CD4-positive, alpha-beta memory T cell (primary cell): Measurements from ENCODE around the gene ZNF836. TPM values are rescaled to one million over a fixed set of nuclear protein-coding genes. Genes with fewer than 3 reads are reported as not detected.

Source experiments
- CTCF ChIA-PET: fragments of 350-600 bp; sonication (Branson Sonifier 250); formaldehyde crosslinking; loops from one replicate; lab custom pipeline; 2021; ENCODE audit warnings: inconsistent platforms; ENCODE audit not compliant: partially characterized antibody; lab: Charles Lee
- POLR2A ChIA-PET: fragments of 350-600 bp; sonication (Branson Sonifier 250); formaldehyde crosslinking; loops from one replicate; lab custom pipeline; 2021; ENCODE audit not compliant: partially characterized antibody; lab: Charles Lee
- DNase-seq, 5 donors: peaks; one replicate each; pipeline versions ENCODE4 v3.0.0 to v3.0.0-alpha.2; 2020 to 2022; ENCODE audit warnings: mixed read lengths in 1 of 5
- H3K27ac ChIP-seq: one replicate; pipeline ENCODE4 v1.7.0; 2013; ENCODE audit warnings: low read depth, low read length
- H3K27me3 ChIP-seq: 2 replicates; pipeline ENCODE4 v1.7.0; 2013; ENCODE audit warnings: mild to moderate bottlenecking, low read length, moderate library complexity; ENCODE audit not compliant: insufficient read depth
- H3K36me3 ChIP-seq: 2 replicates; pipeline ENCODE4 v1.7.0; 2013; ENCODE audit warnings: mild to moderate bottlenecking, low read length, moderate library complexity; ENCODE audit not compliant: insufficient read depth
- H3K4me1 ChIP-seq: 2 replicates; pipeline ENCODE4 v1.7.0; 2013; ENCODE audit warnings: mild to moderate bottlenecking, low read length, moderate library complexity; ENCODE audit not compliant: insufficient read depth
- H3K4me3 ChIP-seq, 2 donors: one replicate each; pipeline ENCODE4 v1.7.0; 2013; ENCODE audit warnings: low read length in 2 of 2, mild to moderate bottlenecking in 1 of 2
- H3K9me3 ChIP-seq, 2 donors: one replicate each; pipeline ENCODE4 v1.7.0; 2013; ENCODE audit warnings: low read length in 2 of 2, control low read depth in 1 of 2; ENCODE audit not compliant: control insufficient read depth in 1 of 2
- H3K27ac Mint-ChIP-seq, 7 donors: one replicate each; pipeline ENCODE4 v1.8.0; 2020 to 2021; ENCODE audit warnings: mixed read lengths in 7 of 7, mild to moderate bottlenecking in 6 of 7, inconsistent platforms in 3 of 7, moderate library complexity in 3 of 7
- H3K27me3 Mint-ChIP-seq, 2 donors: one replicate each; pipeline ENCODE4 v1.8.0; 2020 to 2021; ENCODE audit warnings: mixed read lengths in 2 of 2
- H3K36me3 Mint-ChIP-seq, 2 donors: one replicate each; pipeline ENCODE4 v1.8.0; 2020 to 2021; ENCODE audit warnings: mixed read lengths in 2 of 2, inconsistent platforms in 1 of 2, mild to moderate bottlenecking in 1 of 2
- H3K4me1 Mint-ChIP-seq, 4 donors: one replicate each; pipeline ENCODE4 v1.8.0; 2020 to 2021; ENCODE audit warnings: mixed read lengths in 4 of 4, mild to moderate bottlenecking in 1 of 4
- H3K4me3 Mint-ChIP-seq, 8 donors: one replicate each; pipeline ENCODE4 v1.8.0; 2020 to 2021; ENCODE audit warnings: mixed read lengths in 8 of 8, mild to moderate bottlenecking in 7 of 8, moderate library complexity in 6 of 8, inconsistent platforms in 3 of 8
- H3K9me3 Mint-ChIP-seq, 8 donors: one replicate each; pipeline ENCODE4 v1.8.0; 2020 to 2021; ENCODE audit warnings: mixed read lengths in 8 of 8, mild to moderate bottlenecking in 5 of 8, inconsistent platforms in 3 of 8, moderate library complexity in 1 of 8
- intact Hi-C: fragments of 100-400 bp; cut with micrococcal nuclease; formaldehyde crosslinking; loops from one replicate; pipeline ENCODE4 v1.15.1; 2023
- polyA plus RNA-seq, 2 donors: library from polyadenylated mRNA; unstranded; fragments of 300-500 nt; fragmentation: Illumina TruSeq; gene quantifications; one replicate each; pipeline ENCODE4 v1.2.3, GENCODE V29; 2021
- total RNA-seq, 2 experiments: library from RNA; stranded (reverse); gene quantifications; one replicate each; pipeline ENCODE4 v1.2.3, GENCODE V29; 2021

Gene ZNF836
- total and polyA plus RNA-seq, 4 experiments from 2014 or later: 4.6 to 54.7 (median 32.7) TPM

- peak overlapping the region; percentile 67 for H3K27ac ChIP-seq
- Mint-ChIP-seq H3K9me3 (peaks cover 0 to 2% (median 0%) of the 10 kb centered on the region in 8 donors), H3K27me3 (no peaks in the 10 kb centered on the region), H3K4me3 (peak overlapping the region; percentile 94 to 99 (median 98)), H3K27ac (peak overlapping the region; percentile 92 to 100 (median 99)), H3K36me3 (peaks cover 12 to 20% of the 10 kb centered on the region in 2 donors), H3K4me1 (peaks cover 26 to 50% (median 35%) of the 10 kb centered on the region in 4 donors)
- H3K36me3 ChIP-seq: peaks cover 10% of the 10 kb centered on the region
- POLR2A ChIA-PET: interaction anchor here (0.6 to 3.4 kb wide), 25 partner anchors 9 to 1332 kb away, joined by 3 to 67 read pairs (median 4); partner anchors contain the start of genes ZNF432, ZNF613, ZNF615 and ZNF616
- no peaks in the 10 kb centered on the region for H3K27me3 ChIP-seq
- H3K9me3 ChIP-seq: no peaks in the 10 kb centered on the region
- H3K4me3 ChIP-seq: peak overlapping the region; percentile 53 to 63
- peak in 1 of 5 donors; percentile 11 for DNase-seq
- intact Hi-C loops: loop anchor here (1.0 kb wide), 5 partner anchors 18 to 914 kb away; partner anchors contain the start of genes ZNF160, ZNF766, ZNF836 and ZNF841
- CTCF ChIA-PET: interaction anchor here (0.6 to 1.7 kb wide), 8 partner anchors 9 to 51 kb away, joined by 3 to 9 read pairs (median 6); partner anchors contain the start of gene ZNF616
- peaks cover 44% of the 10 kb centered on the region for H3K4me1 ChIP-seq
Measured at GRCh38 chr19:52188822-52189734, 17.7 kb upstream of the ZNF836 start.

- Mint-ChIP-seq H3K9me3 (peaks cover 0 to 2% (median 0%) of the 10 kb centered on the region in 8 donors), H3K4me3 (peak overlapping the region in 1 of 8 donors; percentile 28), H3K4me1 (peaks cover 17 to 37% (median 24%) of the 10 kb centered on the region in 4 donors), H3K27ac (peak overlapping the region in 2 of 7 donors; percentile 47 to 80), H3K27me3 (no peaks in the 10 kb centered on the region), H3K36me3 (peaks cover 8 to 12% of the 10 kb centered on the region in 2 donors)
- Histone ChIP-seq H3K27me3 (no peaks in the 10 kb centered on the region), H3K4me3 (no peak overlapping the region), H3K9me3 (no peaks in the 10 kb centered on the region), H3K36me3 (peaks cover under 1% of the 10 kb centered on the region), H3K4me1 (peaks cover 28% of the 10 kb centered on the region), H3K27ac (no peak overlapping the region)
- intact Hi-C loops: no loop called here
- DNase-seq: no peak
- ChIA-PET POLR2A (no interaction called here), CTCF (no interaction called here)
Measured at GRCh38 chr19:52187407-52187806, 16.0 kb upstream of the ZNF836 start.

- H3K9me3 ChIP-seq: no peaks in the 10 kb centered on the region
Measured at GRCh38 chr19:52176574-52176973, 5.2 kb upstream of the ZNF836 start.

GRCh38 chr19:52172347-52172746 lies 926 bp upstream of the ZNF836 start:
- Histone ChIP-seq H3K4me1 (peaks cover 25% of the 10 kb centered on the region), H3K27me3 (no peaks in the 10 kb centered on the region), H3K4me3 (peak overlapping the region in 1 of 2 donors; percentile 93), H3K9me3 (no peaks in the 10 kb centered on the region), H3K36me3 (peaks cover 8% of the 10 kb centered on the region), H3K27ac (peak overlapping the region; percentile 80)
- Mint-ChIP-seq H3K4me1 (peaks cover 23 to 39% (median 35%) of the 10 kb centered on the region in 4 donors), H3K4me3 (peak overlapping the region; percentile 89 to 99 (median 96)), H3K9me3 (peaks cover 0 to 5% (median 1%) of the 10 kb centered on the region in 8 donors), H3K27me3 (no peaks in the 10 kb centered on the region), H3K36me3 (peaks cover 31 to 37% of the 10 kb centered on the region in 2 donors), H3K27ac (peak overlapping the region; percentile 71 to 97 (median 95))
- ChIA-PET CTCF (interaction anchor here (2.0 to 2.6 kb wide), 2 partner anchors 17 to 33 kb away, joined by 7 to 17 read pairs; partner anchors contain the start of genes PPP2R1A and ZNF616), POLR2A (interaction anchor here (0.6 to 4.2 kb wide), 7 partner anchors 9 to 123 kb away, joined by 3 to 67 read pairs (median 4); partner anchors contain the start of genes PPP2R1A, ZNF432 and ZNF616)
- intact Hi-C loops: no loop called here
- DNase-seq: no peak

More at GRCh38 chr19:52176574-52176973, 5.2 kb upstream of the ZNF836 start:
- H3K27ac Mint-ChIP-seq: peak overlapping the region in 1 of 7 donors; percentile 9
- Histone ChIP-seq H3K36me3 (no peaks in the 10 kb centered on the region), H3K27ac (no peak overlapping the region), H3K27me3 (no peaks in the 10 kb centered on the region), H3K4me3 (no peak overlapping the region), H3K4me1 (peaks cover 9% of the 10 kb centered on the region)
- ChIA-PET CTCF (interaction anchor here (1.0 to 1.3 kb wide), 3 partner anchors 13 to 37 kb away, joined by 3 read pairs; partner anchors contain the start of gene ZNF616), POLR2A (interaction anchor here (1.4 kb wide), 1 partner anchor 13 kb away, joined by 5 read pairs; the partner anchor contains the start of gene PPP2R1A)
- no peak for DNase-seq
- peaks cover 6 to 9% (median 8%) of the 10 kb centered on the region in 4 donors for H3K4me1 Mint-ChIP-seq
- intact Hi-C loops: no loop called here
- peaks cover 0 to under 1% of the 10 kb centered on the region in 2 donors for H3K36me3 Mint-ChIP-seq
- peaks cover 0 to 3% (median 0%) of the 10 kb centered on the region in 8 donors for H3K9me3 Mint-ChIP-seq
- no peak overlapping the region for H3K4me3 Mint-ChIP-seq
- H3K27me3 Mint-ChIP-seq: no peaks in the 10 kb centered on the region

GRCh38 chr19:52170863-52171320 lies 529 bp downstream of the ZNF836 start:
- Histone ChIP-seq H3K4me1 (peaks cover 25% of the 10 kb centered on the region), H3K27ac (peak overlapping the region; percentile 80), H3K9me3 (no peaks in the 10 kb centered on the region), H3K36me3 (peaks cover 8% of the 10 kb centered on the region), H3K27me3 (no peaks in the 10 kb centered on the region), H3K4me3 (peak overlapping the region; percentile 90 to 93)
- POLR2A ChIA-PET: interaction anchor here (1.0 to 4.2 kb wide), 7 partner anchors 15 to 34 kb away, joined by 3 to 67 read pairs (median 4); partner anchors contain the start of genes PPP2R1A and ZNF616
- intact Hi-C loops: loop anchor here (1.0 to 2.0 kb wide), 3 partner anchors 18 to 520 kb away; partner anchors contain the start of gene ZNF616
- CTCF ChIA-PET: interaction anchor here (2.6 kb wide), 1 partner anchor 32 kb away, joined by 17 read pairs; the partner anchor contains the start of gene ZNF616
- DNase-seq: peak in 1 of 5 donors; percentile 39
- peaks cover 0 to 7% (median 0%) of the 10 kb centered on the region in 8 donors for H3K9me3 Mint-ChIP-seq
- H3K36me3 Mint-ChIP-seq: peaks cover 36 to 41% of the 10 kb centered on the region in 2 donors
- peak overlapping the region; percentile 89 to 99 (median 96) for H3K4me3 Mint-ChIP-seq
- peaks cover 23 to 39% (median 35%) of the 10 kb centered on the region in 4 donors for H3K4me1 Mint-ChIP-seq
- H3K27ac Mint-ChIP-seq: peak overlapping the region; percentile 83 to 97 (median 97)
- H3K27me3 Mint-ChIP-seq: no peaks in the 10 kb centered on the region

GRCh38 chr19:52170304-52170703 lies 1.1 kb downstream of the ZNF836 start:
- Histone ChIP-seq H3K4me1 (peaks cover 25% of the 10 kb centered on the region), H3K9me3 (no peaks in the 10 kb centered on the region), H3K4me3 (peak overlapping the region; percentile 90 to 93), H3K36me3 (peaks cover 13% of the 10 kb centered on the region), H3K27me3 (no peaks in the 10 kb centered on the region), H3K27ac (peak overlapping the region; percentile 80)
- POLR2A ChIA-PET: interaction anchor here (1.9 to 4.2 kb wide), 3 partner anchors 20 to 34 kb away, joined by 4 to 67 read pairs (median 20); partner anchors contain the start of genes PPP2R1A and ZNF616
- no peak for DNase-seq
- H3K27ac Mint-ChIP-seq: peak overlapping the region; percentile 83 to 97 (median 97)
- peak overlapping the region; percentile 89 to 99 (median 96) for H3K4me3 Mint-ChIP-seq
- no peaks in the 10 kb centered on the region for H3K27me3 Mint-ChIP-seq
- H3K9me3 Mint-ChIP-seq: peaks cover 0 to 11% (median 3%) of the 10 kb centered on the region in 8 donors
- H3K4me1 Mint-ChIP-seq: peaks cover 23 to 39% (median 35%) of the 10 kb centered on the region in 4 donors
- CTCF ChIA-PET: interaction anchor here (2.6 kb wide), 1 partner anchor 31 kb away, joined by 17 read pairs; the partner anchor contains the start of gene ZNF616
- intact Hi-C loops: loop anchor here (2.0 kb wide), 1 partner anchor 520 kb away; no protein-coding TSS in a partner anchor
- peaks cover 41 to 44% of the 10 kb centered on the region in 2 donors for H3K36me3 Mint-ChIP-seq
